B cell (primary cell): ENCODE measurements around the gene UTS2. TPM values are rescaled to one million over a fixed set of nuclear protein-coding genes. Genes with fewer than 3 reads are reported as not detected.

Experiments used
- ATAC-seq: fragments of 200-7000 bp; cut with Tn5 transposase; one replicate; pipeline ENCODE4 v1.10.0; 2021; ENCODE audit warnings: low read depth, mild to moderate bottlenecking, moderate number of reproducible peaks, moderate library complexity
- CTCF ChIA-PET: fragments of 350-600 bp; sonication (Branson Sonifier 250); formaldehyde crosslinking; loops from one replicate; lab custom pipeline; 2021; ENCODE audit warnings: antibody characterized with exemption, inconsistent platforms; lab: Charles Lee
- POLR2A ChIA-PET: fragments of 350-600 bp; sonication (Branson Sonifier 250); formaldehyde crosslinking; loops from one replicate; lab custom pipeline; 2021; ENCODE audit warnings: antibody characterized with exemption; lab: Charles Lee
- DNase-seq: peaks from one replicate; pipeline ENCODE4 v3.0.0; 2013
- H2AFZ ChIP-seq: 2 replicates; pipeline ENCODE4 v1.6.1; 2012; ENCODE audit warnings: mild to moderate bottlenecking, low read depth, low read length; ENCODE audit not compliant: insufficient read depth, poor library complexity, severe bottlenecking
- H3K27ac ChIP-seq, 2 donors: 1 replicate in 1 of 2; 2 replicates in 1 of 2; pipeline ENCODE4 v1.5.1; 2012 to 2013; ENCODE audit warnings: low read length in 2 of 2, mild to moderate bottlenecking in 2 of 2, moderate library complexity in 1 of 2
- H3K27me3 ChIP-seq, 4 experiments: fragments of 200-600 bp in 1 of 4; sonication (generic) in 1 of 4; replicated peaks in 1 of 4; 1 replicate in 2 of 4; 2 replicates in 2 of 4; pipeline versions ENCODE4 v1.6.1 to v1.7.0; 2013 to 2016; ENCODE audit warnings: low read length in 3 of 4, mild to moderate bottlenecking in 2 of 4, mixed read lengths in 1 of 4, moderate library complexity in 1 of 4; ENCODE audit not compliant: insufficient read depth in 4 of 4, control insufficient read depth in 3 of 4; ENCODE audit errors: control extremely low read depth in 1 of 4
- H3K36me3 ChIP-seq, 2 experiments: replicated peaks in 1 of 2; 1 replicate in 1 of 2; 2 replicates in 1 of 2; pipeline versions ENCODE4 v1.6.1 to v1.7.1; 2013; ENCODE audit warnings: low read length in 1 of 2; ENCODE audit not compliant: insufficient read depth in 2 of 2, control insufficient read depth in 1 of 2; ENCODE audit errors: control extremely low read depth in 1 of 2, extremely low read depth in 1 of 2
- H3K4me1 ChIP-seq, 2 donors: fragments of 200-600 bp in 1 of 2; sonication (generic) in 1 of 2; 1 replicate in 1 of 2; 2 replicates in 1 of 2; pipeline versions ENCODE4 v1.5.1 to v1.6.1; 2013 to 2017; ENCODE audit warnings: low read length in 2 of 2; ENCODE audit not compliant: control insufficient read depth in 2 of 2, insufficient read depth in 2 of 2
- H3K4me2 ChIP-seq: replicated peaks from 2 replicates; pipeline ENCODE3; 2012; ENCODE audit warnings: mild to moderate bottlenecking, low read depth, low read length; ENCODE audit not compliant: poor library complexity, severe bottlenecking
- H3K4me3 ChIP-seq, 5 experiments: fragments of 200-600 bp in 1 of 5; sonication (generic) in 1 of 5; 1 replicate in 3 of 5; 2 replicates in 2 of 5; pipeline versions ENCODE4 v1.5.1 to v1.7.0; 2011 to 2016; ENCODE audit warnings: low read length in 4 of 5, mild to moderate bottlenecking in 4 of 5, low read depth in 2 of 5, control low read depth in 1 of 5, moderate library complexity in 1 of 5; ENCODE audit not compliant: insufficient read depth in 1 of 5; ENCODE audit errors: control extremely low read depth in 1 of 5, extremely low read depth in 1 of 5
- H3K79me2 ChIP-seq: fragments of 200-600 bp; sonication (generic); one replicate; pipeline ENCODE4 v1.6.0; 2016; ENCODE audit warnings: low read length; ENCODE audit not compliant: control insufficient read depth, insufficient read depth
- H3K9ac ChIP-seq: fragments of 200-600 bp; sonication (generic); 2 replicates; pipeline ENCODE4 v1.6.1; 2017; ENCODE audit warnings: mild to moderate bottlenecking, low read length, moderate library complexity
- H3K9me3 ChIP-seq, 3 donors: one replicate each; pipeline versions ENCODE4 v1.6.1 to v1.7.1; 2013; ENCODE audit warnings: low read length in 2 of 3; ENCODE audit not compliant: control insufficient read depth in 2 of 3, insufficient read depth in 1 of 3; ENCODE audit errors: control extremely low read depth in 1 of 3
- H4K20me1 ChIP-seq: 2 replicates; pipeline ENCODE4 v1.6.0; 2012; ENCODE audit warnings: mild to moderate bottlenecking, low read length; ENCODE audit not compliant: insufficient read depth, control insufficient read depth, poor library complexity, severe bottlenecking
- H3K27ac Mint-ChIP-seq: one replicate; pipeline ENCODE4 v1.8.0; 2021; ENCODE audit warnings: mixed read lengths
- H3K27me3 Mint-ChIP-seq: one replicate; pipeline ENCODE4 v1.8.0; 2021; ENCODE audit warnings: mixed read lengths
- H3K4me1 Mint-ChIP-seq: one replicate; pipeline ENCODE4 v1.8.0; 2021; ENCODE audit warnings: mixed read lengths
- H3K4me3 Mint-ChIP-seq: one replicate; pipeline ENCODE4 v1.8.0; 2021; ENCODE audit warnings: mixed read lengths
- H3K9me3 Mint-ChIP-seq: one replicate; pipeline ENCODE4 v1.8.0; 2022; ENCODE audit warnings: mixed read lengths; ENCODE audit not compliant: insufficient read depth
- EZH2 ChIP-seq: IDR thresholded peaks from 2 replicates; pipeline ENCODE4 v1.6.1; 2012; ENCODE audit warnings: borderline replicate concordance, low read depth, mild to moderate bottlenecking, moderate library complexity, low read length; ENCODE audit not compliant: insufficient read depth, poor library complexity, severe bottlenecking
- WGBS: methylation state at CpG from one replicate; pipeline ENCODE4 v1.1.5; 2013; ENCODE audit warnings: missing lambda C conversion rate; ENCODE audit not compliant: insufficient coverage; 5-methylcytosine and 5-hydroxymethylcytosine counted together
- intact Hi-C: fragments of 100-400 bp; cut with micrococcal nuclease; formaldehyde crosslinking; loops from one replicate; pipeline ENCODE4 v1.10.0; 2022
- polyA plus RNA-seq: library from polyadenylated mRNA; depleted of rRNA; stranded (reverse); fragments of >200 nt; gene quantifications from 2 replicates; pipeline ENCODE4 v1.2.3, GENCODE V29; 2012
- total RNA-seq, 2 donors: library from RNA; stranded (reverse); fragments of 120-200 nt in 1 of 2; gene quantifications; 1 replicate in 1 of 2; 2 replicates in 1 of 2; pipeline versions ENCODE4 v1.2.3 to v1.2.4, GENCODE V29; 2013 to 2022
- TF ChIP-seq, protein P1 (sequence below): fragments of 200-600 bp; IDR thresholded peaks from one replicate; pipeline ENCODE4 v1.8.0; 2022; ENCODE audit warnings: antibody characterized with exemption, mild to moderate bottlenecking

Gene UTS2
- total and polyA plus RNA-seq, 2 donors (not counting 1 experiment from before 2014, with no cell fraction given) = 5.5 TPM; not detected in 1

DNA sequence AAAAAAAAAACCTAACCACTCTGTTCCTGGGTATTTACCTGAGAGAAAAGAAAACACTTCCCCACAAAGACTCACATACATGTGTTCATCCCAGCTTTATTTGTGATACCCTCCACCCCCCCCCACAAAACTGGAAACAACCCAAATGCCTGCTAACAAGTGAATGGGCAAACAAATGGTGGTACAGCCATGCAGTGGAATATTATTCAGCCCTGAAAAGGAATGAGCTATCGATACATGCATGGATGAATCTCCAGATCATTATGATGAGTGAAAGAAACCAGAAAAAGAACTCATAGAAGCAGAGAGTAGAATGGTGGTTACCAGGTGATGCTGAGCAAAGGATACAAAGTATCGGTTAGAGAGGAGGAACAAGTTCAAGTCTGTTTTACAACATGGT, 38.0 kb upstream of the UTS2 start:
- no peak overlapping the region for H3K4me3 Mint-ChIP-seq
- peaks cover 6% of the 10 kb centered on the region for H3K27me3 Mint-ChIP-seq
- H3K27me3 ChIP-seq = peaks cover 0 to 9% (median 5%) of the 10 kb centered on the region in 4 experiments
- DNase-seq = no peak
- no peaks in the 10 kb centered on the region for H3K79me2 ChIP-seq
- TF ChIP-seq, protein P1, sequence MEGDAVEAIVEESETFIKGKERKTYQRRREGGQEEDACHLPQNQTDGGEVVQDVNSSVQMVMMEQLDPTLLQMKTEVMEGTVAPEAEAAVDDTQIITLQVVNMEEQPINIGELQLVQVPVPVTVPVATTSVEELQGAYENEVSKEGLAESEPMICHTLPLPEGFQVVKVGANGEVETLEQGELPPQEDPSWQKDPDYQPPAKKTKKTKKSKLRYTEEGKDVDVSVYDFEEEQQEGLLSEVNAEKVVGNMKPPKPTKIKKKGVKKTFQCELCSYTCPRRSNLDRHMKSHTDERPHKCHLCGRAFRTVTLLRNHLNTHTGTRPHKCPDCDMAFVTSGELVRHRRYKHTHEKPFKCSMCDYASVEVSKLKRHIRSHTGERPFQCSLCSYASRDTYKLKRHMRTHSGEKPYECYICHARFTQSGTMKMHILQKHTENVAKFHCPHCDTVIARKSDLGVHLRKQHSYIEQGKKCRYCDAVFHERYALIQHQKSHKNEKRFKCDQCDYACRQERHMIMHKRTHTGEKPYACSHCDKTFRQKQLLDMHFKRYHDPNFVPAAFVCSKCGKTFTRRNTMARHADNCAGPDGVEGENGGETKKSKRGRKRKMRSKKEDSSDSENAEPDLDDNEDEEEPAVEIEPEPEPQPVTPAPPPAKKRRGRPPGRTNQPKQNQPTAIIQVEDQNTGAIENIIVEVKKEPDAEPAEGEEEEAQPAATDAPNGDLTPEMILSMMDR = no peak
- no peak for TF ChIP-seq EZH2
- H2AFZ ChIP-seq = no peak overlapping the region
- H3K9me3 ChIP-seq = no peaks in the 10 kb centered on the region
- intact Hi-C loops = no loop called here
- H3K4me1 ChIP-seq = no peaks in the 10 kb centered on the region
- no peak overlapping the region for H3K27ac ChIP-seq
- H3K36me3 ChIP-seq = no peaks in the 10 kb centered on the region
- no peak overlapping the region for H3K4me2 ChIP-seq
- H3K4me1 Mint-ChIP-seq = no peaks in the 10 kb centered on the region
- H3K27ac Mint-ChIP-seq = no peak overlapping the region
- H3K4me3 ChIP-seq = no peak overlapping the region
- ChIA-PET CTCF (no interaction called here), POLR2A (no interaction called here)
- H3K9me3 Mint-ChIP-seq = no peaks in the 10 kb centered on the region
- ATAC-seq = no peak
- H4K20me1 ChIP-seq = no peaks in the 10 kb centered on the region
- H3K9ac ChIP-seq = no peak overlapping the region
- WGBS = 100% methylated on average over 2 of the region's 2 CpGs

DNA sequence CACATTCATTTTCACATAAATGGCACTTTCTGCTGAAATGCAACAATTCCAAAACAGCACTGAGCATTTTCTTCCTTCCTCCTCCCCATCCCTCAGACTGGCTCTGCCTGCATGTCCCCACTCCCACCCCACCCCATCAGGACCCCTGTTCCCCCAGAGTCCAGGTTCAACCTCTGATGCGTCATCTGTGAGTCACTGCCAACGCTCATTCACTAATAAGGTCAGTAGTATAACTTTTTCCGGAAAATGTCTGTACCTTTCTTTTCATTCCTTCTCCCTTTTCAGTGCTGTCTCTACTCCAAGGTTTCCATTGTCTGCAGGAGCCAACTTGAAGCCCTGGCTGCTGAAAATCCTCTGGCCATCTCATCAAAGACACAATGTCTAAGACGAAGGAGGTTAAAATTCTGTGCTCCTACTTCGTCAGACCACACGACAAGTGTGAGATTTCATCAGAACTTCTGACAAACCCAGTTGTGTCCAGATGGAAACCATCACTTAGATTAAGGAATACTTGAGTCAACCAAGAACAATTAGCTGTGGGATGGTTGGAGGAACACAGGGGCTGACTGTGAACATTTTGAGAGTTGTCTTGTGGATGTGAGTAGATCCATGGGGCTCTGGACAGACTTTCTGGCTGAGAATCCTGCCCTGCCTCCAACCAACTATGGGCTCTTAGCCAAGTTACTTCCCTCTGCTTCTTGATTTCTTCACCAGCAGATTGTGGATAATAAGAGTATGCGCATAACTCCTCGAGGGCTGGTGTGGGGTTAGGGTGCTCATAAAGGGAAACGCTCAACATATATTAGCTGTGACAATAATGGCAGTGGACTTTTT, 35.6 kb upstream of the UTS2 start:
- Histone ChIP-seq H3K36me3 (no peaks in the 10 kb centered on the region), H2AFZ (no peak overlapping the region)
- POLR2A ChIA-PET = no interaction called here

More for the DNA sequence above, 35.6 kb upstream of the UTS2 start:
- intact Hi-C loops = no loop called here
- no peak overlapping the region for H3K4me3 Mint-ChIP-seq
- 100% methylated on average over 4 of the region's 9 CpGs for WGBS
- no peak overlapping the region for H3K27ac Mint-ChIP-seq
- Histone ChIP-seq H3K27ac (no peak overlapping the region), H3K27me3 (peaks cover 0 to 14% (median 8%) of the 10 kb centered on the region in 4 experiments), H4K20me1 (no peaks in the 10 kb centered on the region), H3K4me1 (no peaks in the 10 kb centered on the region), H3K9me3 (peaks cover 0 to 6% (median 0%) of the 10 kb centered on the region in 3 donors), H3K4me2 (no peak overlapping the region), H3K9ac (no peak overlapping the region), H3K79me2 (no peaks in the 10 kb centered on the region), H3K4me3 (no peak overlapping the region)
- CTCF ChIA-PET = interaction anchor here (0.8 kb wide), 1 partner anchor 136 kb away, joined by 4 read pairs; no protein-coding TSS in a partner anchor
- DNase-seq (no peak), ATAC-seq (no peak)
- no peaks in the 10 kb centered on the region for H3K4me1 Mint-ChIP-seq
- H3K27me3 Mint-ChIP-seq = peaks cover 6% of the 10 kb centered on the region
- H3K9me3 Mint-ChIP-seq = peaks cover 4% of the 10 kb centered on the region
- no peak for TF ChIP-seq EZH2
- TF ChIP-seq, protein P1 = no peak
